H1 (cell line): ENCODE measurements around the gene C3orf22. TPM values are rescaled to one million over a fixed set of nuclear protein-coding genes. Genes with fewer than 3 reads are reported as not detected.

Experiments used
- CTCF ChIA-PET: fragments of 300-600 bp; sonication (Branson Sonifier 250); formaldehyde crosslinking; loops from one replicate; lab custom pipeline; 2021; ENCODE audit not compliant: partially characterized antibody; lab: Charles Lee
- POLR2A ChIA-PET: fragments of 300-600 bp; sonication (Branson Sonifier 250); formaldehyde crosslinking; loops from one replicate; lab custom pipeline; 2021; ENCODE audit warnings: inconsistent platforms; ENCODE audit not compliant: partially characterized antibody; lab: Charles Lee
- DNase-seq, 2 experiments: peaks; one replicate each; pipeline versions ENCODE4 v3.0.0 to v3.0.0-alpha.2; 2010 to 2022; ENCODE audit warnings: low spot score in 2 of 2, low read depth in 1 of 2, mixed read lengths in 1 of 2
- FAIRE-seq: peaks from 2 replicates; lab custom pipeline; 2011; peaks lifted over from hg19 to GRCh38; lab: Jason Lieb, UNC
- H2AFZ ChIP-seq: 2 replicates; pipeline ENCODE4 v1.8.1; 2012; ENCODE audit warnings: low read length, inconsistent platforms
- H2AK5ac ChIP-seq: 2 replicates; pipeline ENCODE4 v1.6.1; 2013; ENCODE audit warnings: low read depth, low read length
- H2BK120ac ChIP-seq: replicated peaks from 2 replicates; pipeline ENCODE3; 2013; ENCODE audit warnings: low read depth, low read length, inconsistent platforms
- H2BK12ac ChIP-seq: 2 replicates; pipeline ENCODE4 v1.6.1; 2013; ENCODE audit warnings: low read depth, low read length
- H2BK15ac ChIP-seq: 2 replicates; pipeline ENCODE4 v1.6.1; 2013; ENCODE audit warnings: low read length
- H2BK20ac ChIP-seq: 2 replicates; pipeline ENCODE4 v1.6.1; 2013; ENCODE audit warnings: low read length
- H2BK5ac ChIP-seq: 2 replicates; pipeline ENCODE4 v1.6.1; 2013; ENCODE audit warnings: low read depth, low read length
- H3K14ac ChIP-seq: 2 replicates; pipeline ENCODE4 v1.6.1; 2013; ENCODE audit warnings: inconsistent platforms; ENCODE audit not compliant: insufficient read length
- H3K18ac ChIP-seq: 2 replicates; pipeline ENCODE4 v1.6.1; 2013; ENCODE audit warnings: low read length; ENCODE audit errors: extremely low read depth
- H3K23ac ChIP-seq: 2 replicates; pipeline ENCODE4 v1.6.1; 2013; ENCODE audit warnings: inconsistent platforms; ENCODE audit not compliant: insufficient read length
- H3K23me2 ChIP-seq: 2 replicates; pipeline ENCODE4 v1.6.1; 2013; ENCODE audit warnings: low read depth, low read length
- H3K27ac ChIP-seq: 2 replicates; pipeline ENCODE4 v1.6.1; 2011; ENCODE audit warnings: low read depth, low read length, inconsistent platforms
- H3K27me3 ChIP-seq, 4 experiments: replicated peaks in 1 of 4; 1 replicate in 1 of 4; 2 replicates in 3 of 4; pipeline versions ENCODE4 v1.6.1 to v1.8.1; 2011 to 2013; ENCODE audit warnings: low read length in 3 of 4, mild to moderate bottlenecking in 3 of 4, inconsistent platforms in 2 of 4, mixed read lengths in 2 of 4, moderate library complexity in 1 of 4; ENCODE audit not compliant: control insufficient read depth in 3 of 4, insufficient read depth in 3 of 4; ENCODE audit errors: extremely low read depth in 1 of 4
- H3K36me3 ChIP-seq, 4 experiments: 2 replicates each; pipeline versions ENCODE4 v1.6.1 to v1.8.1; 2011 to 2013; ENCODE audit warnings: mild to moderate bottlenecking in 4 of 4, low read length in 3 of 4, moderate library complexity in 2 of 4, control low read depth in 1 of 4, inconsistent platforms in 1 of 4; ENCODE audit not compliant: insufficient read depth in 4 of 4, control insufficient read depth in 2 of 4
- H3K4ac ChIP-seq: replicated peaks from 2 replicates; pipeline ENCODE3; 2013; ENCODE audit warnings: low read length, low read depth, mixed read lengths, inconsistent platforms; ENCODE audit not compliant: insufficient read length
- H3K4me1 ChIP-seq, 4 experiments: replicated peaks in 1 of 4; 1 replicate in 1 of 4; 2 replicates in 3 of 4; pipeline versions ENCODE4 v1.6.1 to v1.8.1; 2011 to 2013; ENCODE audit warnings: low read length in 3 of 4, inconsistent platforms in 2 of 4, mixed read lengths in 1 of 4; ENCODE audit not compliant: insufficient read depth in 4 of 4, control insufficient read depth in 3 of 4
- H3K4me2 ChIP-seq, 2 experiments: 2 replicates each; pipeline versions ENCODE4 v1.6.1 to v1.8.1; 2011 to 2013; ENCODE audit warnings: low read depth in 2 of 2, low read length in 2 of 2, control low read depth in 1 of 2, inconsistent platforms in 1 of 2, mild to moderate bottlenecking in 1 of 2; ENCODE audit not compliant: insufficient read depth in 1 of 2
- H3K4me3 ChIP-seq, 4 experiments: fragments of 200-600, 300-600 bp in 1 of 4; sonication (generic), shearing (Covaris generic), sonication (Bioruptor Twin) in 1 of 4; 2 replicates each; pipeline versions ENCODE4 v1.5.1 to v1.8.1; 2011 to 2016; ENCODE audit warnings: low read length in 4 of 4, low read depth in 3 of 4, control low read depth in 2 of 4, inconsistent platforms in 2 of 4, mild to moderate bottlenecking in 2 of 4, mixed read lengths in 1 of 4, moderate library complexity in 1 of 4; ENCODE audit not compliant: insufficient read depth in 2 of 4; ENCODE audit errors: extremely low read depth in 1 of 4
- H3K56ac ChIP-seq: replicated peaks from 2 replicates; pipeline ENCODE3; 2013; ENCODE audit warnings: low read depth, mild to moderate bottlenecking, mixed read lengths, low read length, inconsistent platforms; ENCODE audit not compliant: insufficient read length
- H3K79me1 ChIP-seq: 2 replicates; pipeline ENCODE4 v1.6.1; 2013; ENCODE audit warnings: low read depth, low read length, control low read depth
- H3K79me2 ChIP-seq, 2 experiments: 2 replicates each; pipeline versions ENCODE4 v1.6.1 to v1.8.1; 2012 to 2013; ENCODE audit warnings: low read length in 2 of 2, mild to moderate bottlenecking in 2 of 2, inconsistent platforms in 1 of 2; ENCODE audit not compliant: insufficient read depth in 2 of 2, control insufficient read depth in 1 of 2
- H3K9ac ChIP-seq, 4 experiments: replicated peaks in 1 of 4; 1 replicate in 1 of 4; 2 replicates in 3 of 4; pipeline versions ENCODE4 v1.6.1 to v1.8.1; 2011 to 2013; ENCODE audit warnings: low read depth in 3 of 4, low read length in 3 of 4, control low read depth in 2 of 4, mild to moderate bottlenecking in 2 of 4, moderate library complexity in 2 of 4, inconsistent platforms in 1 of 4; ENCODE audit errors: extremely low read depth in 1 of 4
- H3K9me3 ChIP-seq, 2 experiments: 2 replicates each; pipeline versions ENCODE4 v1.6.1 to v1.8.1; 2012 to 2013; ENCODE audit warnings: mild to moderate bottlenecking in 2 of 2, moderate library complexity in 2 of 2, control low read depth in 1 of 2, inconsistent platforms in 1 of 2, low read depth in 1 of 2, low read length in 1 of 2, mixed read lengths in 1 of 2; ENCODE audit not compliant: insufficient read depth in 2 of 2
- H4K20me1 ChIP-seq, 2 experiments: replicated peaks in 1 of 2; 2 replicates each; pipeline versions ENCODE3 to v1.8.1; 2011 to 2013; ENCODE audit warnings: inconsistent platforms in 2 of 2, low read length in 2 of 2, mild to moderate bottlenecking in 1 of 2; ENCODE audit not compliant: insufficient read depth in 2 of 2, control insufficient read depth in 1 of 2
- H4K5ac ChIP-seq: 2 replicates; pipeline ENCODE4 v1.6.1; 2013; ENCODE audit warnings: low read length, low read depth, mixed read lengths, inconsistent platforms; ENCODE audit not compliant: insufficient read length
- H4K8ac ChIP-seq: 2 replicates; pipeline ENCODE4 v1.8.0; 2013; ENCODE audit warnings: mild to moderate bottlenecking, moderate library complexity, low read length, inconsistent platforms; ENCODE audit not compliant: insufficient read depth; ENCODE audit errors: extremely low read depth
- H4K91ac ChIP-seq: replicated peaks from 2 replicates; pipeline ENCODE3; 2013; ENCODE audit warnings: low read length, mixed read lengths, inconsistent platforms; ENCODE audit not compliant: insufficient read length
- BRCA1 ChIP-seq: IDR thresholded peaks from 2 replicates; pipeline ENCODE4 v1.6.1; 2012; ENCODE audit warnings: low read depth, low read length, improper control_type of control experiment
- CHD1 ChIP-seq: IDR thresholded peaks from 2 replicates; pipeline ENCODE4 v1.6.1; 2012; ENCODE audit warnings: low read depth, low read length, improper control_type of control experiment
- FOSL1 ChIP-seq: IDR thresholded peaks from 2 replicates; pipeline ENCODE4 v1.6.1; 2011; ENCODE audit warnings: mild to moderate bottlenecking, low read depth, low read length, moderate library complexity; ENCODE audit not compliant: insufficient read depth
- MAFK ChIP-seq: IDR thresholded peaks from 2 replicates; pipeline ENCODE4 v1.6.1; 2012; ENCODE audit warnings: low read depth, mild to moderate bottlenecking, improper control_type of control experiment, low read length
- NANOG ChIP-seq: IDR thresholded peaks from 2 replicates; pipeline ENCODE4 v1.6.1; 2011; ENCODE audit warnings: low read length, low read depth, mild to moderate bottlenecking, inconsistent platforms; ENCODE audit not compliant: insufficient read depth, poor library complexity, severe bottlenecking
- NRF1 ChIP-seq: IDR thresholded peaks from 2 replicates; pipeline ENCODE4 v1.6.1; 2011; ENCODE audit warnings: mild to moderate bottlenecking, low read depth, low read length, improper control_type of control experiment
- POLR2A ChIP-seq, 2 experiments: IDR thresholded peaks; 1 replicate in 1 of 2; 2 replicates in 1 of 2; pipeline ENCODE4 v1.6.1; 2011; ENCODE audit warnings: low read depth in 2 of 2, low read length in 2 of 2, mild to moderate bottlenecking in 2 of 2; ENCODE audit errors: control extremely low read depth in 1 of 2
- SUZ12 ChIP-seq: fragments of 200-600 bp; sonication (generic); IDR thresholded peaks from 2 replicates; pipeline ENCODE4 v1.6.1; 2012; ENCODE audit warnings: mild to moderate bottlenecking, inconsistent platforms, low read length, moderate library complexity, mixed read lengths
- TAF1 ChIP-seq: IDR thresholded peaks from 2 replicates; pipeline ENCODE4 v1.6.1; 2011; ENCODE audit warnings: mild to moderate bottlenecking, low read depth, low read length
- TCF12 ChIP-seq: IDR thresholded peaks from 2 replicates; pipeline ENCODE4 v1.6.1; 2011; ENCODE audit warnings: low read depth, mild to moderate bottlenecking, low read length
- TEAD4 ChIP-seq: IDR thresholded peaks from 2 replicates; pipeline ENCODE4 v1.6.1; 2012; ENCODE audit warnings: low read depth, low read length, inconsistent platforms, mixed read lengths
- YY1 ChIP-seq: IDR thresholded peaks from 2 replicates; pipeline ENCODE4 v1.6.1; 2011; ENCODE audit warnings: low read depth, mild to moderate bottlenecking, low read length
- ZNF274 ChIP-seq: IDR thresholded peaks from 2 replicates; pipeline ENCODE4 v1.7.0; 2012; ENCODE audit warnings: low read length, borderline replicate concordance; ENCODE audit errors: extremely low read depth
- WGBS, 2 experiments: shearing (Covaris generic) in 1 of 2; methylation state at CpG; one replicate each; pipeline versions ENCODE4 v1.1.6 to v1.1.7; 2013 to 2015; ENCODE audit warnings: low lambda C conversion rate in 2 of 2, mixed read lengths in 2 of 2, inconsistent platforms in 1 of 2, low coverage in 1 of 2, missing lambda C conversion rate in 1 of 2; ENCODE audit not compliant: insufficient replicate concordance in 2 of 2, insufficient coverage in 1 of 2, insufficient read length in 1 of 2; ENCODE audit errors: extremely low coverage in 1 of 2, missing lambda C conversion rate in 1 of 2; 5-methylcytosine and 5-hydroxymethylcytosine counted together
- polyA plus RNA-seq, 7 experiments: library from polyadenylated mRNA; depleted of rRNA in 3 of 7; stranded (reverse) in 5 of 7; unstranded in 2 of 7; fragments of >200 nt in 5 of 7; fragments of 200-250 nt in 2 of 7; gene quantifications; 1 replicate in 5 of 7; 2 replicates in 1 of 7; 4 replicates in 1 of 7; pipeline versions ENCODE4 v1.2.1 to v1.2.3, GENCODE V29; 2011 to 2013; ENCODE audit warnings: missing spikeins in 2 of 7, mixed read lengths in 2 of 7
- total RNA-seq: library from RNA; stranded (reverse); fragmentation: NEBNext Ultra II Directional; extraction: Animal tissue kit (Norgen Biotek cat#: 25700); gene quantifications from 2 replicates; pipeline ENCODE4 v1.2.1, GENCODE V29; 2021
- TF ChIP-seq, protein P1 (sequence below): IDR thresholded peaks from 2 replicates; pipeline ENCODE4 v1.6.1; 2011; ENCODE audit warnings: low read depth, mild to moderate bottlenecking, low read length; ENCODE audit not compliant: insufficient read depth

C3orf22 gene
- total and polyA plus RNA-seq, 2 of the 8 experiments (the other 6 are each of a cell fraction or from before 2014, with no cell fraction given), result not detected

DNA sequence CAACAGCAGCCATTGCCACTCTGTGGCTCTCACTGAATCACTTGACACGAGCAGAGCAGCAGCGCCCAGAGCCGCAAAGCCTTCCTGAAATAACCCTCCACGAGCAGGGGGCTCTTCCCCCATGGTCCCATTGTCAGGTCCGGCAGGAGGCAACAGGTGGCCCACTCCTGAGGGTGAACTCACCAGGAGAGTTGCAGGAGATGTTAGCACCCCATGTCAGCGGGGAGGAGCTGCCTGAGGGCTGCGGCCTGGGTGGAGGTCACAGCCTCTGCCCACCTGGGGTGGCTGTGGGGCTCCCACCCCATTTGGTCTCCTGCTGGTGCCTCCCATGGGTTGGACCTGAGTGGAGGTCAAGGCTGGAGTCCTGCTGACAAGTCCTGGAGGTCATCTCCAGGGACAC is 12.3 kb upstream of the C3orf22 start:
- Histone ChIP-seq H3K79me1 (no peaks in the 10 kb centered on the region), H3K23me2 (no peaks in the 10 kb centered on the region)

More for the DNA sequence above, 12.3 kb upstream of the C3orf22 start:
- TF ChIP-seq MAFK, result no peak
- TF ChIP-seq BRCA1, result no peak
- TF ChIP-seq, protein P1, sequence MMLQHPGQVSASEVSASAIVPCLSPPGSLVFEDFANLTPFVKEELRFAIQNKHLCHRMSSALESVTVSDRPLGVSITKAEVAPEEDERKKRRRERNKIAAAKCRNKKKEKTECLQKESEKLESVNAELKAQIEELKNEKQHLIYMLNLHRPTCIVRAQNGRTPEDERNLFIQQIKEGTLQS, result no peak
- TF ChIP-seq POLR2A (IDR thresholded peaks at IDR 0.05; ENCODE audit: control extremely low read depth in 1 of 2, low read depth in 2 of 2, low read length in 2 of 2), result no peak
- TF ChIP-seq SUZ12, result no peak
- no peak for TF ChIP-seq FOSL1
- no peak for TF ChIP-seq CHD1
- TF ChIP-seq TCF12, result no peak
- no peak for TF ChIP-seq ZNF274
- no peak for TF ChIP-seq YY1
- TF ChIP-seq TEAD4, result no peak
- no peak for TF ChIP-seq NRF1
- no peak for TF ChIP-seq NANOG
- TF ChIP-seq TAF1, result no peak
- Histone ChIP-seq H3K14ac (no peak overlapping the region), H3K4ac (no peak overlapping the region), H3K23ac (no peak overlapping the region), H4K20me1 (no peaks in the 10 kb centered on the region), H2BK12ac (no peak overlapping the region), H3K36me3 (no peaks in the 10 kb centered on the region), H3K27ac (no peak overlapping the region), H4K8ac (no peak overlapping the region), H2BK120ac (no peak overlapping the region), H2AFZ (no peak overlapping the region), H4K91ac (no peak overlapping the region), H3K79me2 (no peaks in the 10 kb centered on the region), H2AK5ac (no peak overlapping the region), H3K9ac (no peak overlapping the region), H4K5ac (no peak overlapping the region), H2BK15ac (no peak overlapping the region), H3K4me1 (peaks cover 0 to 4% (median 1%) of the 10 kb centered on the region in 4 experiments; a peak in 2 of 7 replicates), H3K9me3 (no peaks in the 10 kb centered on the region), H2BK5ac (no peak overlapping the region), H3K27me3 (no peaks in the 10 kb centered on the region; a peak in 1 of 7 replicates), H3K4me3 (no peak overlapping the region), H3K18ac (no peak overlapping the region), H3K56ac (no peak overlapping the region), H2BK20ac (no peak overlapping the region), H3K4me2 (no peak overlapping the region)
- POLR2A ChIA-PET, result interaction anchor here (1.1 kb wide), 1 partner anchor 28 kb away, joined by 3 read pairs; no protein-coding TSS in a partner anchor
- FAIRE-seq, result no peak
- 96% methylated on average over 6 of the region's 7 CpGs; no CpG with 5 or more reads in 1 of the 2 experiments for WGBS, 2 experiments
- CTCF ChIA-PET, result interaction anchor here (0.7 to 2.0 kb wide), 4 partner anchors 10 to 52 kb away, joined by 3 to 10 read pairs (median 3); no protein-coding TSS in a partner anchor
- DNase-seq, result no peak
